OCI-LY7 (cell line): Measurements from ENCODE around the gene AIFM1. TPM values are rescaled to one million over a fixed set of nuclear protein-coding genes. Genes with fewer than 3 reads are reported as not detected.
A peak's percentile ranks its signal among the peaks of the same experiment; 100 is the strongest.

Experiments used
- BruUV-seq: library from RNA; stranded (reverse); fragments of 400-500 nt; replicated peaks from 2 replicates; lab custom pipeline; 2021; lab: Mats Ljungman, UMichigan
- CTCF ChIA-PET: fragments of 300-600 bp; sonication (Branson Sonifier 250); formaldehyde crosslinking; loops from one replicate; lab custom pipeline; 2022; ENCODE audit warnings: antibody characterized with exemption; ENCODE audit not compliant: unreplicated experiment; lab: Charles Lee
- POLR2A ChIA-PET: fragments of 300-600 bp; sonication (Branson Sonifier 250); formaldehyde crosslinking; loops from one replicate; lab custom pipeline; 2022; ENCODE audit warnings: antibody characterized with exemption; lab: Charles Lee
- DNase-seq: peaks from one replicate; pipeline ENCODE4 v3.0.0-alpha.2; 2015; ENCODE audit warnings: low spot score
- H2AFZ ChIP-seq: fragments of 200-600 bp; sonication (generic), shearing (Covaris generic); 2 replicates; pipeline ENCODE4 v1.6.1; 2014; ENCODE audit warnings: mild to moderate bottlenecking, antibody characterized with exemption, low read length, moderate library complexity
- H3K27ac ChIP-seq: fragments of 200-600 bp; sonication (generic); 2 replicates; pipeline ENCODE4 v1.5.1; 2014; ENCODE audit warnings: mixed run types, low read depth, mild to moderate bottlenecking, moderate library complexity, low read length, inconsistent platforms; ENCODE audit not compliant: poor library complexity, severe bottlenecking
- H3K36me3 ChIP-seq: fragments of 200-600 bp; sonication (generic); 2 replicates; pipeline ENCODE4 v1.6.1; 2014; ENCODE audit warnings: mild to moderate bottlenecking, antibody characterized with exemption, low read length, moderate library complexity, mixed read lengths; ENCODE audit not compliant: insufficient read depth
- H3K4me1 ChIP-seq: fragments of 200-600 bp; sonication (generic); 2 replicates; pipeline ENCODE4 v1.5.1; 2014; ENCODE audit warnings: mild to moderate bottlenecking, low read length; ENCODE audit not compliant: insufficient read depth, poor library complexity, severe bottlenecking
- H3K4me2 ChIP-seq: fragments of 200-600 bp; sonication (generic); 2 replicates; pipeline ENCODE4 v1.6.1; 2014; ENCODE audit warnings: mild to moderate bottlenecking, low read length
- H3K4me3 ChIP-seq: fragments of 200-600 bp; sonication (generic); 2 replicates; pipeline ENCODE4 v1.5.1; 2014; ENCODE audit warnings: mild to moderate bottlenecking, low read depth, low read length; ENCODE audit not compliant: poor library complexity, severe bottlenecking
- H3K79me2 ChIP-seq: fragments of 200-600 bp; sonication (generic); 2 replicates; pipeline ENCODE4 v1.6.1; 2016; ENCODE audit warnings: low read depth, mild to moderate bottlenecking, low read length, moderate library complexity, mixed read lengths; ENCODE audit not compliant: insufficient read depth
- H3K9me2 ChIP-seq: fragments of 200-600 bp; sonication (generic); 2 replicates; pipeline ENCODE4 v1.6.1; 2016; ENCODE audit warnings: mild to moderate bottlenecking, low read length, mixed read lengths; ENCODE audit not compliant: insufficient read depth
- H3K9me3 ChIP-seq: fragments of 200-600 bp; sonication (generic); 2 replicates; pipeline ENCODE4 v1.6.1; 2014; ENCODE audit warnings: mild to moderate bottlenecking, mixed run types, low read length, mixed read lengths
- H4K20me1 ChIP-seq: fragments of 200-600 bp; sonication (generic); 2 replicates; pipeline ENCODE4 v1.6.1; 2014; ENCODE audit warnings: mild to moderate bottlenecking, antibody characterized with exemption, low read length, moderate library complexity, mixed read lengths; ENCODE audit not compliant: insufficient read depth
- CTCF ChIP-seq: fragments of 200-600 bp; sonication (generic); conservative IDR thresholded peaks from 2 replicates; pipeline ENCODE4 v1.5.1; 2014; ENCODE audit warnings: mild to moderate bottlenecking, antibody characterized with exemption, low read length, moderate library complexity, mixed read lengths
- EZH2phosphoT487 ChIP-seq: fragments of 200-600 bp; sonication (generic); IDR thresholded peaks from 2 replicates; pipeline ENCODE4 v1.6.1; 2018; ENCODE audit warnings: low read depth, borderline replicate concordance, mild to moderate bottlenecking, mixed run types, antibody characterized with exemption, low read length, moderate library complexity, mixed read lengths
- intact Hi-C: fragments of 100-400 bp; cut with micrococcal nuclease; formaldehyde crosslinking; loops from one replicate; pipeline ENCODE4 v1.10.0; 2022; ENCODE audit not compliant: unreplicated experiment
- total RNA-seq, 2 experiments: library from RNA; depleted of rRNA in 1 of 2; stranded (reverse); fragments of >200 nt in 1 of 2; shearing (Covaris generic) in 1 of 2; gene quantifications; 2 replicates each; pipeline ENCODE4 v1.2.3, GENCODE V29; 2014 to 2022

AIFM1 gene
- total RNA-seq, 2 experiments from 2014 or later, result 23.1 to 45.7 TPM

- Histone ChIP-seq H3K4me2 (peak overlapping the region; percentile 84), H3K4me3 (peak overlapping the region; percentile 58), H3K27ac (peak overlapping the region; percentile 93), H4K20me1 (no peaks in the 10 kb centered on the region), H3K9me3 (no peaks in the 10 kb centered on the region), H3K4me1 (peaks cover 53% of the 10 kb centered on the region), H3K79me2 (peaks cover 28% of the 10 kb centered on the region; the same call in 1 of the 2 replicates), H3K9me2 (no peaks in the 10 kb centered on the region), H2AFZ (no peak overlapping the region), H3K36me3 (peaks cover 11% of the 10 kb centered on the region; the same call in 1 of the 2 replicates)
- no peak for DNase-seq
- POLR2A ChIA-PET, result interaction anchor here (0.6 to 1.9 kb wide), 3 partner anchors 27 to 39 kb away, joined by 4 to 12 read pairs (median 4); partner anchors contain the start of gene ELF4
- intact Hi-C loops, result loop anchor here (2.0 to 10.0 kb wide), 2 partner anchors 85 to 307 kb away; partner anchors contain the start of gene SASH3
- CTCF ChIA-PET, result interaction anchor here (0.6 kb wide), 1 partner anchor 29 kb away, joined by 3 read pairs; no protein-coding TSS in a partner anchor
- TF ChIP-seq EZH2phosphoT487 (no peak), CTCF (no peak)
- no TSS peak for BruUV-seq
These were observed 84.1 kb downstream of the AIFM1 start for GRCh38 chrX:130081421-130082045.

- Histone ChIP-seq H3K4me1 (peaks cover 47% of the 10 kb centered on the region), H3K4me2 (no peak overlapping the region), H4K20me1 (no peaks in the 10 kb centered on the region), H3K79me2 (peaks cover 21% of the 10 kb centered on the region; the same call in 1 of the 2 replicates), H3K4me3 (no peak overlapping the region), H3K9me2 (no peaks in the 10 kb centered on the region), H3K9me3 (no peaks in the 10 kb centered on the region), H2AFZ (no peak overlapping the region), H3K27ac (peak overlapping the region; percentile 93), H3K36me3 (peaks cover 11% of the 10 kb centered on the region; the same call in 1 of the 2 replicates)
- intact Hi-C loops, result loop anchor here (1.0 to 10.0 kb wide), 3 partner anchors 39 to 306 kb away; partner anchors contain the start of gene SASH3
- ChIA-PET CTCF (interaction anchor here (0.6 kb wide), 2 partner anchors 30 to 957 kb away, joined by 3 to 4 read pairs; no protein-coding TSS in a partner anchor), POLR2A (interaction anchor here (1.9 kb wide), 1 partner anchor 28 kb away, joined by 12 read pairs; the partner anchor contains the start of gene ELF4)
- no TSS peak for BruUV-seq
- TF ChIP-seq EZH2phosphoT487 (no peak), CTCF (no peak)
- DNase-seq, result no peak
These were observed 84.8 kb downstream of the AIFM1 start for GRCh38 chrX:130080791-130081367.
